Midbrain (tissue), 1 donor: ENCODE results near the gene GPR52.

ENCODE experiments used
- DNase-seq: peaks from one replicate; lab custom pipeline; 2025; lab: John Stamatoyannopoulos, UW

GPR52 gene

DNA sequence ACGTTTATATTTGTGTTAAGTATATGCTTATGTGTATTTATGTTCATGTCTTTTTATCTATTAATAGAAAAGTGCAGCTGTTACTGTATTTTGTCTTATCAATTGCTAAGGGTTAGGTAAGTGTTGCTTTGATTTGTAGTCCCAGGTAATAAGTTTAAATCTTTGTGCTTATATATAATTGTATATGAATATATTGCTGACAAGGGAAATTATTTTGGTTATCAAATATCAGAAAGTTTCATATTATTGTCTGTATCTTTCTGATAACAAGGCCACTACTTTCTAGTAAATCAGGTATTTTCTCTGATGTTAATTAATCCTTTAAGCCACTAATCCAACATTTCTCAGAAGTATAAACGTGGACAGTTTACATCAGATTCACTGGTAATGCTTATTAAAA is 21.3 kb downstream of the GPR52 start:
- DNase-seq = no peak

- DNase-seq = no peak
Observed at GRCh38 chr1:174469687-174470086, 21.9 kb downstream of the GPR52 start.

DNA sequence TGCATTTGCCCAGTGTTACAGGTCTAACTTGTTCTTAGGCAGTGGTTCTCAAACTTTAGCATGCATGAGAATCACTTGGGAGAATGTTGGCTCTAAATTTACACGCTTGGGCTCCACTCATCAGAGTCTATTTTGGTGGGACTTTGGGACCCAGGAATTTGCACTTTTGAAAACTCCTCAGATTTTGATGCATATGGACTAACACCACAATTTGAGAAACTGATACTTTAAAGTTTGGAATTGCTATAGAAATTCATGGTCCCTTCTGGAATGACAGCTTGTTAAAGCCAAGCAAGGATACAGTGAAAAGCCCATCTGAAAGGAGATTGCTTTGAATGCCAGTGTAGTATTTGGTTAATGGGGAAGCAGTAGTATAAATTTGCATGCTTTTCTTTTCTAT is 31.5 kb downstream of the GPR52 start:
- no peak for DNase-seq

GRCh38 chr1:174480324-174480723 is 32.6 kb downstream of the GPR52 start:
- DNase-seq = no peak

- DNase-seq = no peak
Observed at GRCh38 chr1:174491606-174492005, 43.8 kb downstream of the GPR52 start.

DNA sequence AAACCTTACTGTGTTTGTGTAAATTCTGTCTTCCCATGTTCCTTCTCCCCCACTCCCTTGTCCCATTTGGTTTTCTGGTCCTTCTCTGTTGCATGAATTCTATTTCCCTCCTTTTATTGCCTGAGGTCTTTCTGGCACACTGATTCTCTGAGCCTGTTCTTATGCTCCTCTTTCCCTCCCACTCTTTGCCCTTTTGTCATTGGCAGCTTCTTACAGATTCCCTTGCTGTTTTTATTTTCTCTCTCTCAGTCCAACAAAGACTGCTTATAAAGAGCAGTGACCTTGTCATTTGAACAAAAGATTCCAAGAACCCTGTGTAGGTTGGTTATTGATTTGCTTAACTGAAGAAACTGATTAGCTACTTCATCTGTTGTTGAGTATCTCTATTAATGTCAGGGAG is 49.7 kb downstream of the GPR52 start:
- DNase-seq = no peak
